Suprapubic skin (tissue), 4 donors: ENCODE results near the gene SEMA3C. TPM values are rescaled to one million over a fixed set of nuclear protein-coding genes. Genes with fewer than 3 reads are reported as not detected.

Experiments
- DNase-seq, 2 donors: peaks; one replicate each; pipeline ENCODE4 v3.0.0-alpha.2; 2019; ENCODE audit warnings: low spot score in 2 of 2
- H3K27ac ChIP-seq: fragments of 200-600 bp; sonication (generic); one replicate; pipeline ENCODE4 v1.5.1; 2019
- H3K27me3 ChIP-seq: fragments of 200-600 bp; sonication (generic); one replicate; pipeline ENCODE4 v1.5.1; 2019
- H3K36me3 ChIP-seq: fragments of 200-600 bp; sonication (generic); one replicate; pipeline ENCODE4 v1.5.1; 2019
- H3K4me1 ChIP-seq: fragments of 200-600 bp; sonication (generic); one replicate; pipeline ENCODE4 v1.5.1; 2019
- H3K4me3 ChIP-seq: fragments of 200-600 bp; sonication (generic); one replicate; pipeline ENCODE4 v1.5.1; 2019; ENCODE audit warnings: mild to moderate bottlenecking
- H3K9me3 ChIP-seq: fragments of 200-600 bp; sonication (generic); one replicate; pipeline ENCODE4 v1.5.1; 2019
- EP300 ChIP-seq: sonication (generic); formaldehyde crosslinking; IDR thresholded peaks from one replicate; pipeline ENCODE4 v1.6.1; 2017; ENCODE audit warnings: antibody characterized with exemption
- POLR2A ChIP-seq, 2 donors: fragments of 450-650 bp; IDR thresholded peaks; one replicate each; pipeline ENCODE4 v1.6.1; 2017; ENCODE audit warnings: antibody characterized with exemption in 2 of 2, mild to moderate bottlenecking in 2 of 2, moderate library complexity in 2 of 2
- POLR2AphosphoS5 ChIP-seq, 3 donors: sonication (generic); formaldehyde crosslinking; IDR thresholded peaks; one replicate each; pipeline ENCODE4 v1.6.1; 2017; ENCODE audit warnings: antibody characterized with exemption in 3 of 3
- WGBS: methylation state at CpG from one replicate; pipeline ENCODE4 v1.1.5; 2018; 5-methylcytosine and 5-hydroxymethylcytosine counted together
- total RNA-seq, 4 donors: library from RNA; depleted of rRNA; stranded (reverse); fragments of >200 nt; gene quantifications; one replicate each; pipeline ENCODE4 v1.1.0, GENCODE V29; 2016
- TF ChIP-seq, protein P1 (sequence below), 2 donors: fragments of 200-600 bp in 1 of 2; fragments of 450-650 bp in 1 of 2; sonication (generic) in 1 of 2; IDR thresholded peaks; one replicate each; pipeline ENCODE4 v1.5.1; 2016 to 2019; ENCODE audit warnings: antibody characterized with exemption in 2 of 2, mild to moderate bottlenecking in 1 of 2, moderate library complexity in 1 of 2

Gene SEMA3C
- total RNA-seq, 4 donors from 2014 or later: 46.0 to 105 (median 76.0) TPM

DNA sequence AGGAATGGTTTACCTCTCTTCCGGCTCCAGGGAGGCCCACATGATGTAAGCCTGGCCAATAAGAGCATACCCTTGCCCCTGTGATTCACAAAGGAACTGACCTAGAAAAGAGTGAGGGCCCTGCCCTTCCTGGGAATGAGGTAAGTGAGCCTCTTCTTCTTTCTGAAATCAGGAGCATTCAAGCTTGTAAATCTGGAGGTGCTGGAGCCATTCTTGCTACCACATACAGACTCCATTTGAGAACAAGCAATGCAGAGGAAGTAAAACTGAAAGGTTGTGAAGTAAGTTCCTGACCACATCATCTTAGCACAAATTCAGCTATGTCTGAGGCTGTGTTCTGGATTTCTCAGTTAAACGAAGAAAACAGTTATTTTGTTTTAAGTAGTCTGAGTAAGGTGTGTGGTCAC, 148.2 kb downstream of the SEMA3C start:
- Histone ChIP-seq H3K27me3 (no peaks in the 10 kb centered on the region), H3K9me3 (no peaks in the 10 kb centered on the region), H3K4me3 (no peak overlapping the region), H3K27ac (no peak overlapping the region), H3K4me1 (peaks cover 32% of the 10 kb centered on the region), H3K36me3 (no peaks in the 10 kb centered on the region)
- no peak for DNase-seq
- 80% methylated on average over 2 of the region's 2 CpGs for WGBS
- TF ChIP-seq, protein P1, sequence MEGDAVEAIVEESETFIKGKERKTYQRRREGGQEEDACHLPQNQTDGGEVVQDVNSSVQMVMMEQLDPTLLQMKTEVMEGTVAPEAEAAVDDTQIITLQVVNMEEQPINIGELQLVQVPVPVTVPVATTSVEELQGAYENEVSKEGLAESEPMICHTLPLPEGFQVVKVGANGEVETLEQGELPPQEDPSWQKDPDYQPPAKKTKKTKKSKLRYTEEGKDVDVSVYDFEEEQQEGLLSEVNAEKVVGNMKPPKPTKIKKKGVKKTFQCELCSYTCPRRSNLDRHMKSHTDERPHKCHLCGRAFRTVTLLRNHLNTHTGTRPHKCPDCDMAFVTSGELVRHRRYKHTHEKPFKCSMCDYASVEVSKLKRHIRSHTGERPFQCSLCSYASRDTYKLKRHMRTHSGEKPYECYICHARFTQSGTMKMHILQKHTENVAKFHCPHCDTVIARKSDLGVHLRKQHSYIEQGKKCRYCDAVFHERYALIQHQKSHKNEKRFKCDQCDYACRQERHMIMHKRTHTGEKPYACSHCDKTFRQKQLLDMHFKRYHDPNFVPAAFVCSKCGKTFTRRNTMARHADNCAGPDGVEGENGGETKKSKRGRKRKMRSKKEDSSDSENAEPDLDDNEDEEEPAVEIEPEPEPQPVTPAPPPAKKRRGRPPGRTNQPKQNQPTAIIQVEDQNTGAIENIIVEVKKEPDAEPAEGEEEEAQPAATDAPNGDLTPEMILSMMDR (IDR thresholded peaks at IDR 0.05): no peak
- TF ChIP-seq POLR2AphosphoS5 (IDR thresholded peaks at IDR 0.05): no peak
- no peak for TF ChIP-seq EP300
- no peak for TF ChIP-seq POLR2A (IDR thresholded peaks at IDR 0.05)

DNA sequence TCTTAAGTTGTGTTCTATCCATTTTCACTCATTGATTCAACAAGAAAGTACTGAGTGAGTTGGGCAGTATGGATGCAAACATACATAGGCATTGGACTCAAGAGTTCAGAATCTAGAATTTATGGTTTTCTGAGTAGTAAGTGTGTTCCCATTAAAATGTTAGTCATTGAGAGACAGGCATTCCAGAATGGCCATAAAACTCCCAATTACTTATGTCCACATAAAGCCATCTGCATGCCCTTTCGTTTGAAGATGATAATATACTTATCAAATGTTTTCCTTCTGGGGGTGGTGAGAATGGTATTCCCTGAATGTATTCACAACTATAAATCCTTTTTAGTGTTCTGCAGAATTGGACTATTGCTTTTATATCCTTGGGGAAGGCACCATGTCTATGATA, 148.8 kb downstream of the SEMA3C start:
- Histone ChIP-seq H3K4me3 (no peak overlapping the region), H3K27ac (no peak overlapping the region), H3K9me3 (no peaks in the 10 kb centered on the region), H3K27me3 (no peaks in the 10 kb centered on the region), H3K4me1 (peaks cover 32% of the 10 kb centered on the region), H3K36me3 (no peaks in the 10 kb centered on the region)
- no peak for DNase-seq
- 85% methylated on average over 1 of the region's 1 CpG for WGBS
- TF ChIP-seq POLR2AphosphoS5 (IDR thresholded peaks at IDR 0.05) (no peak), POLR2A (IDR thresholded peaks at IDR 0.05) (no peak)
- TF ChIP-seq, protein P1 (IDR thresholded peaks at IDR 0.05): no peak

DNA sequence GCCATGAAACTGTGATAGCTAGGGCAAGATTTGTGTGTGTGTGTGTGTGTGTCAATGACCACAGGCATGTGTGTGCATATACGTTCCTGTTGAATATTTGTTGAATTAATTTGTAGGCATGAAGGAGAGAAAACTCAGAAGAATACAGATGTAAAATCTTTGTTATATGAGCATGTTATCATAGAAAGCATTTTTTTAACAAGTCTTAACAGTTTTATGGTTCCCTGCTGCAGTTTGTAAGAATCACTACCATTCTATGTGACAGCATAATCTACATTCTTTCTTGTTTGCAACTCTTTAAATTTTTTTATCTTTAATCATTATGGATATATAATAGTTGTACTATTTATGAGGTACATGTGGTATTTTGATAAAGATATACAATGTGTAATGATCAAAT, 150.1 kb downstream of the SEMA3C start:
- H3K4me3 ChIP-seq: no peak overlapping the region
- no peak overlapping the region for H3K27ac ChIP-seq
- no peaks in the 10 kb centered on the region for H3K27me3 ChIP-seq
- no peak for DNase-seq
- WGBS: 90% methylated on average over 1 of the region's 1 CpG
- no peaks in the 10 kb centered on the region for H3K36me3 ChIP-seq
- TF ChIP-seq POLR2A (IDR thresholded peaks at IDR 0.05): no peak
- TF ChIP-seq, protein P1 (IDR thresholded peaks at IDR 0.05): no peak
- no peak for TF ChIP-seq EP300
- H3K4me1 ChIP-seq: peaks cover 27% of the 10 kb centered on the region
- no peaks in the 10 kb centered on the region for H3K9me3 ChIP-seq

DNA sequence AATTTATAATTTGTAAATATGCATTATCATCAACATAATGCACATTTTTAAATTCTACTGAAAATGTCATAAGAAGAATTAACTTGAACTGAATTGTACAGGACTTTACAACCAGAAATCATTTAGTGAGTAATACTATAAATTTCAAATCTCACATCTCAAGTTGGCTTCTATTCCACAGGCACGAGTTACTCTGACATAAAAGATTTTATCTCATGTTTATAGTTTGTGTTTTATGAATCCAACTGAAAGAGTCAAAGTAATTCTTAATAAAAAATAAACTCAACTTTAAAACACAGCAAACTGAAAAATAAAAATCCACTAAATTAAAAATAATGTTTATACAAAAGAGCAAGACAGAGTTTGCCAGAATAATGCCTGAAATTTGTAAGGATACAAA, 151.2 kb downstream of the SEMA3C start:
- peaks cover 16% of the 10 kb centered on the region for H3K4me1 ChIP-seq
- no peaks in the 10 kb centered on the region for H3K36me3 ChIP-seq
- H3K9me3 ChIP-seq: no peaks in the 10 kb centered on the region
- H3K27me3 ChIP-seq: no peaks in the 10 kb centered on the region
- no peak for DNase-seq
- no peak overlapping the region for H3K27ac ChIP-seq
- no peak for TF ChIP-seq POLR2AphosphoS5 (IDR thresholded peaks at IDR 0.05)
- no peak for TF ChIP-seq POLR2A (IDR thresholded peaks at IDR 0.05)
- TF ChIP-seq, protein P1 (IDR thresholded peaks at IDR 0.05): no peak
- TF ChIP-seq EP300: no peak
- 19% methylated on average over 1 of the region's 1 CpG for WGBS
- no peak overlapping the region for H3K4me3 ChIP-seq

DNA sequence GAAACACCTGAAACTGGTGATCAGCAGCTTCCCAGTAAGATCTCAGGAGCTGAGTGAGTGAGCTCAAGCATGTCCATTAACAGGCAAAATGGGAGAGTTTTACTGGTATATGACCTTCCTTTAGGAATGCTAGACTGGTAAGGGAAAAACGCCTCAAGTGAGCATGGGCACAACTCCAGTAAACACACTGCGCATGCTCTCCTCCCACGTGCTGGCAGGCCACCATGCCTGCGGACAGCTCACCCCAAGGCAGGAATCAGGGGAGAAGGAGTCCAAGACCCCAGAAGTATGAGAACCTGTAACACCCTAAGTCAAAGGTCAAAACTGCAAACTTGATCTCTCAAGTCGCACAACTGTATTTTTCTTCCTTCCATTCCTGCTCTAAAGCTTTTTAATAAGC, 152.1 kb downstream of the SEMA3C start:
- no peak overlapping the region for H3K4me3 ChIP-seq
- WGBS: 81% methylated on average over 5 of the region's 5 CpGs
- TF ChIP-seq POLR2A (IDR thresholded peaks at IDR 0.05) (no peak), POLR2AphosphoS5 (IDR thresholded peaks at IDR 0.05) (no peak), EP300 (no peak)
- TF ChIP-seq, protein P1 (IDR thresholded peaks at IDR 0.05): no peak
- H3K9me3 ChIP-seq: no peaks in the 10 kb centered on the region
- no peak overlapping the region for H3K27ac ChIP-seq
- no peak for DNase-seq
- no peaks in the 10 kb centered on the region for H3K27me3 ChIP-seq
- peaks cover 6% of the 10 kb centered on the region for H3K4me1 ChIP-seq
- H3K36me3 ChIP-seq: no peaks in the 10 kb centered on the region
